K562 (cell line): ENCODE data around the gene SULT2B1. TPM values are rescaled to one million over a fixed set of nuclear protein-coding genes. Genes with fewer than 3 reads are reported as not detected.

Experiments
- BACH1 ChIP-seq: fragments of 200-800 bp; sonication (Bioruptor generic); IDR thresholded peaks from 2 replicates; pipeline ENCODE4 v1.6.1; 2016; ENCODE audit warnings: missing genetic modification characterization, missing compliant biosample characterization
- CHCHD3 ChIP-seq: fragments of 250-450 bp; sonication (Bioruptor Pico); IDR thresholded peaks from 2 replicates; pipeline ENCODE4 v2.1.2; 2022; ENCODE audit warnings: mild to moderate bottlenecking
- HOXB6 ChIP-seq: fragments of 250-450 bp; sonication (Bioruptor Pico); IDR thresholded peaks from 2 replicates; pipeline ENCODE4 v1.5.1; 2022; ENCODE audit warnings: mild to moderate bottlenecking, borderline replicate concordance
- TAF7 ChIP-seq: fragments of 450-650 bp; IDR thresholded peaks from 2 replicates; pipeline ENCODE4 v1.6.1; 2016; ENCODE audit warnings: missing genetic modification characterization, missing compliant biosample characterization
- polyA plus RNA-seq, 8 experiments: library from polyadenylated mRNA; depleted of rRNA in 4 of 8; stranded (reverse) in 5 of 8; unstranded in 3 of 8; fragments of >200 nt; fragmentation: Nextera tagmentation in 2 of 8; fragmentation: Illumina TruSeq in 1 of 8; extraction: Ambion mirVana in 2 of 8; extraction: Trizol in 1 of 8; gene quantifications; 2 replicates each; pipeline versions ENCODE4 v1.2.1 to v1.2.3, GENCODE V29; 2011 to 2014; ENCODE audit warnings: inconsistent platforms in 1 of 8, missing spikeins in 1 of 8
- total RNA-seq, 7 experiments: library from RNA; depleted of rRNA in 6 of 7; stranded (reverse); fragments of >200 nt in 6 of 7; fragmentation: Illumina TruSeq in 2 of 7; extraction: Trizol in 2 of 7; gene quantifications; 2 replicates each; pipeline versions ENCODE4 v1.2.1 to v1.2.3, GENCODE V29; 2011 to 2021; ENCODE audit warnings: low replicate concordance in 1 of 7
- TF ChIP-seq, protein P1 (sequence below): sonication (generic); formaldehyde crosslinking; IDR thresholded peaks from 2 replicates; pipeline ENCODE4 v1.8.0; 2023; ENCODE audit warnings: mild to moderate bottlenecking, missing genetic modification reagents
- TF ChIP-seq, protein P2 (sequence below): sonication (generic); formaldehyde crosslinking; IDR thresholded peaks from 2 replicates; pipeline ENCODE4 v1.8.1; 2022; ENCODE audit warnings: missing genetic modification reagents
- TF ChIP-seq, protein P3 (sequence below): fragments of 450-650 bp; IDR thresholded peaks from 2 replicates; pipeline ENCODE4 v1.6.1; 2017; ENCODE audit warnings: antibody characterized with exemption
- TF ChIP-seq, protein P4 (sequence below), 2 experiments: fragments of 450-650 bp in 1 of 2; sonication (generic) in 1 of 2; formaldehyde crosslinking in 1 of 2; IDR thresholded peaks; 2 replicates each; pipeline versions ENCODE4 v1.7.1 to v1.9.0; 2016 to 2022; ENCODE audit warnings: inconsistent platforms in 1 of 2, mild to moderate bottlenecking in 1 of 2, missing genetic modification reagents in 1 of 2

Gene SULT2B1
- total and polyA plus RNA-seq, 9 of the 15 experiments (the other 6 are each of a cell fraction or from before 2014, with no cell fraction given) = 0.09 to 0.62 (median 0.22) TPM; not detected in 2

DNA sequence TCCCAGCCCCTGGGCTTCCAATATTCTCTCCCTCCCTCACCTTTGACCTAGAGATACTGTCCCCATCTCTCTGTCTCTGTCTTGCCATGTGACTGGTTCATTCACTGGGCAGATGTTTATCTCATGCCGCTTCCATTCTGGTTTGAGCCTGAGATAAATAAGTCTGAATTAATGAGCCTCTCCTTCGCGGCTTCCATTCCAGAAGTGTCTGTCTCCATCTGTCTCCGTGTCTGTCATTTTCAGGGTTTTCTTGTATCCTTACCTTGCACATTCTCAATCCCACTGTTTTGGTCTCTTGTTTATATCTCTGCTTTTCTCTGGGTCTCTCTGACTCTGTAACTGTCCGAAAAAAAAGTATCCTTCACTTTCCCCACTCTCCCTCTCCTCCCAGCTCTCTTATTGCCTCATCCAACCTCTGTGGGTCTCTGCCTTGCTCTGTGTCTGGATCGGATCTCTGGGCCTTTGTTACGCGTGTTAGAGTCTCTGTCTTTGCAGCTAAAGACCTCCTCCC is 71.6 kb downstream of the SULT2B1 start (continued):
- TF ChIP-seq, protein P1, sequence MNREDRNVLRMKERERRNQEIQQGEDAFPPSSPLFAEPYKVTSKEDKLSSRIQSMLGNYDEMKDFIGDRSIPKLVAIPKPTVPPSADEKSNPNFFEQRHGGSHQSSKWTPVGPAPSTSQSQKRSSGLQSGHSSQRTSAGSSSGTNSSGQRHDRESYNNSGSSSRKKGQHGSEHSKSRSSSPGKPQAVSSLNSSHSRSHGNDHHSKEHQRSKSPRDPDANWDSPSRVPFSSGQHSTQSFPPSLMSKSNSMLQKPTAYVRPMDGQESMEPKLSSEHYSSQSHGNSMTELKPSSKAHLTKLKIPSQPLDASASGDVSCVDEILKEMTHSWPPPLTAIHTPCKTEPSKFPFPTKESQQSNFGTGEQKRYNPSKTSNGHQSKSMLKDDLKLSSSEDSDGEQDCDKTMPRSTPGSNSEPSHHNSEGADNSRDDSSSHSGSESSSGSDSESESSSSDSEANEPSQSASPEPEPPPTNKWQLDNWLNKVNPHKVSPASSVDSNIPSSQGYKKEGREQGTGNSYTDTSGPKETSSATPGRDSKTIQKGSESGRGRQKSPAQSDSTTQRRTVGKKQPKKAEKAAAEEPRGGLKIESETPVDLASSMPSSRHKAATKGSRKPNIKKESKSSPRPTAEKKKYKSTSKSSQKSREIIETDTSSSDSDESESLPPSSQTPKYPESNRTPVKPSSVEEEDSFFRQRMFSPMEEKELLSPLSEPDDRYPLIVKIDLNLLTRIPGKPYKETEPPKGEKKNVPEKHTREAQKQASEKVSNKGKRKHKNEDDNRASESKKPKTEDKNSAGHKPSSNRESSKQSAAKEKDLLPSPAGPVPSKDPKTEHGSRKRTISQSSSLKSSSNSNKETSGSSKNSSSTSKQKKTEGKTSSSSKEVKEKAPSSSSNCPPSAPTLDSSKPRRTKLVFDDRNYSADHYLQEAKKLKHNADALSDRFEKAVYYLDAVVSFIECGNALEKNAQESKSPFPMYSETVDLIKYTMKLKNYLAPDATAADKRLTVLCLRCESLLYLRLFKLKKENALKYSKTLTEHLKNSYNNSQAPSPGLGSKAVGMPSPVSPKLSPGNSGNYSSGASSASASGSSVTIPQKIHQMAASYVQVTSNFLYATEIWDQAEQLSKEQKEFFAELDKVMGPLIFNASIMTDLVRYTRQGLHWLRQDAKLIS (CRISPR knock-in tag) = no peak
- TF ChIP-seq, protein P2, sequence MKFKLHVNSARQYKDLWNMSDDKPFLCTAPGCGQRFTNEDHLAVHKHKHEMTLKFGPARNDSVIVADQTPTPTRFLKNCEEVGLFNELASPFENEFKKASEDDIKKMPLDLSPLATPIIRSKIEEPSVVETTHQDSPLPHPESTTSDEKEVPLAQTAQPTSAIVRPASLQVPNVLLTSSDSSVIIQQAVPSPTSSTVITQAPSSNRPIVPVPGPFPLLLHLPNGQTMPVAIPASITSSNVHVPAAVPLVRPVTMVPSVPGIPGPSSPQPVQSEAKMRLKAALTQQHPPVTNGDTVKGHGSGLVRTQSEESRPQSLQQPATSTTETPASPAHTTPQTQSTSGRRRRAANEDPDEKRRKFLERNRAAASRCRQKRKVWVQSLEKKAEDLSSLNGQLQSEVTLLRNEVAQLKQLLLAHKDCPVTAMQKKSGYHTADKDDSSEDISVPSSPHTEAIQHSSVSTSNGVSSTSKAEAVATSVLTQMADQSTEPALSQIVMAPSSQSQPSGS (CRISPR knock-in tag) = no peak
- TF ChIP-seq BACH1 (tag) (no peak), CHCHD3 (CRISPR knock-in tag) (no peak), TAF7 (tag) (peak; percentile 40; the same call in 1 of the 2 replicates), HOXB6 (CRISPR knock-in tag) (no peak)
- TF ChIP-seq, protein P3, sequence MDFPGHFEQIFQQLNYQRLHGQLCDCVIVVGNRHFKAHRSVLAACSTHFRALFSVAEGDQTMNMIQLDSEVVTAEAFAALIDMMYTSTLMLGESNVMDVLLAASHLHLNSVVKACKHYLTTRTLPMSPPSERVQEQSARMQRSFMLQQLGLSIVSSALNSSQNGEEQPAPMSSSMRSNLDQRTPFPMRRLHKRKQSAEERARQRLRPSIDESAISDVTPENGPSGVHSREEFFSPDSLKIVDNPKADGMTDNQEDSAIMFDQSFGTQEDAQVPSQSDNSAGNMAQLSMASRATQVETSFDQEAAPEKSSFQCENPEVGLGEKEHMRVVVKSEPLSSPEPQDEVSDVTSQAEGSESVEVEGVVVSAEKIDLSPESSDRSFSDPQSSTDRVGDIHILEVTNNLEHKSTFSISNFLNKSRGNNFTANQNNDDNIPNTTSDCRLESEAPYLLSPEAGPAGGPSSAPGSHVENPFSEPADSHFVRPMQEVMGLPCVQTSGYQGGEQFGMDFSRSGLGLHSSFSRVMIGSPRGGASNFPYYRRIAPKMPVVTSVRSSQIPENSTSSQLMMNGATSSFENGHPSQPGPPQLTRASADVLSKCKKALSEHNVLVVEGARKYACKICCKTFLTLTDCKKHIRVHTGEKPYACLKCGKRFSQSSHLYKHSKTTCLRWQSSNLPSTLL = 0 out of 2 replicates have a peak, but pooled peaks have one; percentile 38
- TF ChIP-seq, protein P4, sequence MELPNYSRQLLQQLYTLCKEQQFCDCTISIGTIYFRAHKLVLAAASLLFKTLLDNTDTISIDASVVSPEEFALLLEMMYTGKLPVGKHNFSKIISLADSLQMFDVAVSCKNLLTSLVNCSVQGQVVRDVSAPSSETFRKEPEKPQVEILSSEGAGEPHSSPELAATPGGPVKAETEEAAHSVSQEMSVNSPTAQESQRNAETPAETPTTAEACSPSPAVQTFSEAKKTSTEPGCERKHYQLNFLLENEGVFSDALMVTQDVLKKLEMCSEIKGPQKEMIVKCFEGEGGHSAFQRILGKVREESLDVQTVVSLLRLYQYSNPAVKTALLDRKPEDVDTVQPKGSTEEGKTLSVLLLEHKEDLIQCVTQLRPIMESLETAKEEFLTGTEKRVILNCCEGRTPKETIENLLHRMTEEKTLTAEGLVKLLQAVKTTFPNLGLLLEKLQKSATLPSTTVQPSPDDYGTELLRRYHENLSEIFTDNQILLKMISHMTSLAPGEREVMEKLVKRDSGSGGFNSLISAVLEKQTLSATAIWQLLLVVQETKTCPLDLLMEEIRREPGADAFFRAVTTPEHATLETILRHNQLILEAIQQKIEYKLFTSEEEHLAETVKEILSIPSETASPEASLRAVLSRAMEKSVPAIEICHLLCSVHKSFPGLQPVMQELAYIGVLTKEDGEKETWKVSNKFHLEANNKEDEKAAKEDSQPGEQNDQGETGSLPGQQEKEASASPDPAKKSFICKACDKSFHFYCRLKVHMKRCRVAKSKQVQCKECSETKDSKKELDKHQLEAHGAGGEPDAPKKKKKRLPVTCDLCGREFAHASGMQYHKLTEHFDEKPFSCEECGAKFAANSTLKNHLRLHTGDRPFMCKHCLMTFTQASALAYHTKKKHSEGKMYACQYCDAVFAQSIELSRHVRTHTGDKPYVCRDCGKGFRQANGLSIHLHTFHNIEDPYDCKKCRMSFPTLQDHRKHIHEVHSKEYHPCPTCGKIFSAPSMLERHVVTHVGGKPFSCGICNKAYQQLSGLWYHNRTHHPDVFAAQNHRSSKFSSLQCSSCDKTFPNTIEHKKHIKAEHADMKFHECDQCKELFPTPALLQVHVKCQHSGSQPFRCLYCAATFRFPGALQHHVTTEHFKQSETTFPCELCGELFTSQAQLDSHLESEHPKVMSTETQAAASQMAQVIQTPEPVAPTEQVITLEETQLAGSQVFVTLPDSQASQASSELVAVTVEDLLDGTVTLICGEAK (IDR thresholded peaks at IDR 0.05) = peak; percentile 57
- TF ChIP-seq, protein P4 (CRISPR knock-in tag; IDR thresholded peaks at IDR 0.05) = no peak
